ENCODE data around the gene KIF25. TPM values are rescaled to one million over a fixed set of nuclear protein-coding genes. Genes with fewer than 3 reads are reported as not detected.

The KIF25 gene
- total RNA-seq, 1 experiment from 2014 or later, result not detected

DNA sequence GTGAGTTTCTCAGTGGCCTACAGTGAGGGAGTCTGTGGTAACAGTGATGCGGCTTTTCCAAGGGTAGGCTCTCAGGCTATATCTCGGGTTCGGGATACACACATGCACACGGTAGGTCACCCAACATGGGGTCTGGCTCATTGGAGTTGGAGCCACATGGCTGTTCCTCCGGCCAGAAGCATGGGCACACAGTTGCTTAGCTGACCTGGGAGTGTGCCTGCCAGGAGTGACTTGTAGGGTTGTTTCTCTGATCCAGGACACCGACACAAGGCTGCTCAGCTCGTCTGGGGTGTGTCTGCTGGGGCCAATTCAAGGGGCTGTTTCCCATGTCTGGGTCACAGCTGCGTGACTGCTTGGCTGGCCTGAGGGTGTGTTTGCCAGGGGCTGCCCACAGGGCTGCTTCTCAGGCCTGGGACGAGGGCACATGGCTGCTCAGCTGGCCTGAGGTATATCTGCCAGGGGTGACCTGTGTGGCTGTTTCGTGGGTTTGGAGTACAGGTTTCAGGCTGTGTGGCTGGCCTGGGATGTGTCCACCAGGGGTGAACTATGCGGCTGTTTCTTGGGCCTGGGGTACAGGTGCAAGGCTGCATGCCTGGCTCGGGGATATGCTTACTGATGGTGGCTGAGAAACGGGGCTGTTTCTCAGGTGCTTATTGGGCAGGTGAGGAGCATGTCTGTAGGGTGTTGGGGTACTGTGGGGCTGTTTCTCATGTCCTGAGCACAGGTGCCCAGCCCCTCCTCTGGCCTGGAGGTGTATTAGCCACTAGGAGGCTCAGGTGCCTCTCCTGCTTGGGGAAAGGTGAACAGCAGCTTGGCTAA, 15.2 kb downstream of the KIF25 start:
- no peaks in the 10 kb centered on the region for H3K79me2 ChIP-seq (ENCODE audit: low read depth)
- H3K4me3 ChIP-seq, result no peak overlapping the region
- H3K27ac ChIP-seq, result no peak overlapping the region
- H3K4me1 ChIP-seq (replicated peaks; ENCODE audit: insufficient read depth), result peaks cover 9% of the 10 kb centered on the region
- TF ChIP-seq EZH2 (IDR thresholded peaks at IDR 0.05; ENCODE audit: low read depth), result no peak
- TF ChIP-seq, protein P1, sequence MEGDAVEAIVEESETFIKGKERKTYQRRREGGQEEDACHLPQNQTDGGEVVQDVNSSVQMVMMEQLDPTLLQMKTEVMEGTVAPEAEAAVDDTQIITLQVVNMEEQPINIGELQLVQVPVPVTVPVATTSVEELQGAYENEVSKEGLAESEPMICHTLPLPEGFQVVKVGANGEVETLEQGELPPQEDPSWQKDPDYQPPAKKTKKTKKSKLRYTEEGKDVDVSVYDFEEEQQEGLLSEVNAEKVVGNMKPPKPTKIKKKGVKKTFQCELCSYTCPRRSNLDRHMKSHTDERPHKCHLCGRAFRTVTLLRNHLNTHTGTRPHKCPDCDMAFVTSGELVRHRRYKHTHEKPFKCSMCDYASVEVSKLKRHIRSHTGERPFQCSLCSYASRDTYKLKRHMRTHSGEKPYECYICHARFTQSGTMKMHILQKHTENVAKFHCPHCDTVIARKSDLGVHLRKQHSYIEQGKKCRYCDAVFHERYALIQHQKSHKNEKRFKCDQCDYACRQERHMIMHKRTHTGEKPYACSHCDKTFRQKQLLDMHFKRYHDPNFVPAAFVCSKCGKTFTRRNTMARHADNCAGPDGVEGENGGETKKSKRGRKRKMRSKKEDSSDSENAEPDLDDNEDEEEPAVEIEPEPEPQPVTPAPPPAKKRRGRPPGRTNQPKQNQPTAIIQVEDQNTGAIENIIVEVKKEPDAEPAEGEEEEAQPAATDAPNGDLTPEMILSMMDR (conservative IDR thresholded peaks at IDR 0.05), result no peak
- ChIA-PET POLR2A (ENCODE audit: unreplicated experiment) (no interaction called here), CTCF (no interaction called here)
- no peaks in the 10 kb centered on the region for H3K9me2 ChIP-seq (ENCODE audit: insufficient read depth)
- peaks cover 13% of the 10 kb centered on the region for H3F3A ChIP-seq (ENCODE audit: insufficient read depth, low read depth)
- intact Hi-C loops (cut with micrococcal nuclease; ENCODE audit: unreplicated experiment), result no loop called here
- peaks cover 28% of the 10 kb centered on the region for H3K9me3 ChIP-seq (ENCODE audit: insufficient read depth, low read depth)
- DNase-seq, result no peak
- no peak overlapping the region for H2AFZ ChIP-seq
- peaks cover 40% of the 10 kb centered on the region for H3K27me3 ChIP-seq (ENCODE audit: insufficient read depth, low read depth)
- no TSS peak for BruUV-seq (replicated peaks)
- H4K20me1 ChIP-seq (ENCODE audit: insufficient read depth), result no peaks in the 10 kb centered on the region
- no peak overlapping the region for H3K4me2 ChIP-seq
- H3K36me3 ChIP-seq (ENCODE audit: low read depth), result peaks cover 5% of the 10 kb centered on the region; the same call in 1 of the 2 replicates

DNA sequence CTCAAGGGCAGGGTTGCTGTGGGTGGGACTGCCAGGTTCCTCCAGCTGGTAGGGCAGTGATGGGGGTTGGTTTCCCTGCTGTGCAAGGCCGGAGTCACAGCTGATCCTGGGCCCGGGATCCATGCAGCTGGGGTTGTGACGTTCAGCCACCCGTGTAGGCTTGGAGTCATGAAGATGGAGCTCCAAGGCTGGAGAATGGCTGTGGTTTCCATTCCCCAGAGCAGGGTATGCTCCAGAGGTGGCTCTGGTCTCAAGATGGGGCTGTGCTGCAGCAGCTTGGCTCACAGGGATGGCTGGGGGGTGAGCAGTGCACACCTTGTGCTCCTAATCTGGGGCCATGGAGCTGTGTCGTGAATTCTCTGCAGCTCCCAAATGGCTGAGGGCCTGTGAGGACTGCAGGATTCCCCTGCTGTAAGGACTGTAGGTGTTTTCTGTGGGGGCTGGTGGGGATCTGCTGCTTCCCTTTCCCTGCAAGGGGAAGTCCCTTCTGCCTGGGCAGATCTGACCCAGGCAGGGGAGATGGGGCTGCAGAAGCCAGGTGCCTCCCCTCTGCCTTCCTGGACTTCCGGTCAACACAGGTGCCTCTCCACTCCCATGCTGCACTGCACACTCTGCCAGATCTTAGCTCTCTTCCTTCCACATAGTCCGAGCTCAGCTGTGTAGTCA, 15.9 kb downstream of the KIF25 start:
- H3K9me2 ChIP-seq (ENCODE audit: insufficient read depth), result no peaks in the 10 kb centered on the region
- no peak overlapping the region for H3K27ac ChIP-seq
- no TSS peak for BruUV-seq (replicated peaks)
- peaks cover 5% of the 10 kb centered on the region; the same call in 1 of the 2 replicates for H3K36me3 ChIP-seq (ENCODE audit: low read depth)
- H3K4me1 ChIP-seq (replicated peaks; ENCODE audit: insufficient read depth), result peaks cover 3% of the 10 kb centered on the region
- intact Hi-C loops (cut with micrococcal nuclease; ENCODE audit: unreplicated experiment), result no loop called here
- H3K79me2 ChIP-seq (ENCODE audit: low read depth), result no peaks in the 10 kb centered on the region
- peaks cover 28% of the 10 kb centered on the region for H3K9me3 ChIP-seq (ENCODE audit: insufficient read depth, low read depth)
- peaks cover 6% of the 10 kb centered on the region for H3F3A ChIP-seq (ENCODE audit: insufficient read depth, low read depth)
- H3K27me3 ChIP-seq (ENCODE audit: insufficient read depth, low read depth), result peaks cover 48% of the 10 kb centered on the region
- no peak overlapping the region for H2AFZ ChIP-seq
- ChIA-PET POLR2A (ENCODE audit: unreplicated experiment) (no interaction called here), CTCF (no interaction called here)
- no peak overlapping the region for H3K4me2 ChIP-seq
- TF ChIP-seq EZH2 (IDR thresholded peaks at IDR 0.05; ENCODE audit: low read depth), result no peak
- TF ChIP-seq, protein P1 (conservative IDR thresholded peaks at IDR 0.05), result no peak
- DNase-seq, result no peak
- no peaks in the 10 kb centered on the region for H4K20me1 ChIP-seq (ENCODE audit: insufficient read depth)
- H3K4me3 ChIP-seq, result no peak overlapping the region

DNA sequence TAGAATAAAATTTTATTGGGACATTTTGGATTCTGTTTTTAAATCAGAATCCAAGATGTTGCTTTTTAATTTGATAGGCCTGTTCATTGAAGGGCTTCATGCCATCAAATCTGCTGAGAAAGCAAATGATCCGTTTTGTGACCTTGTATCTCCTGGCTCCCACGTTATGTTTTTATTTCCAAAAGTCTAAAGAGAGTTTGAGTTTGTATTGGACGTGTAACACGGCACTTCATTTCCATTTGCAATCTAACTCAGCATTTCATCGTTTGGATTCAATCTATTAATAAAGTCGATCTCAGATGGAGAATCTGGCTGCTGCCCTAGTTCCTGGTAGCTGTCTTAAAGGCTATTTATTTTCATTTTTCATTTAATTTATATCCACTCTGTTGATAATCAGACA, 17.0 kb downstream of the KIF25 start:
- Histone ChIP-seq H3K9me2 (ENCODE audit: insufficient read depth) (no peaks in the 10 kb centered on the region), H3K4me1 (replicated peaks; ENCODE audit: insufficient read depth) (no peaks in the 10 kb centered on the region), H4K20me1 (ENCODE audit: insufficient read depth) (no peaks in the 10 kb centered on the region), H3K9me3 (ENCODE audit: insufficient read depth, low read depth) (peaks cover 25% of the 10 kb centered on the region), H3K36me3 (ENCODE audit: low read depth) (peaks cover 5% of the 10 kb centered on the region; the same call in 1 of the 2 replicates), H3F3A (ENCODE audit: insufficient read depth, low read depth) (no peaks in the 10 kb centered on the region), H3K27ac (no peak overlapping the region), H3K4me2 (no peak overlapping the region), H3K79me2 (ENCODE audit: low read depth) (no peaks in the 10 kb centered on the region), H3K4me3 (no peak overlapping the region), H2AFZ (no peak overlapping the region), H3K27me3 (ENCODE audit: insufficient read depth, low read depth) (peaks cover 58% of the 10 kb centered on the region)
- CTCF ChIA-PET, result no interaction called here
- POLR2A ChIA-PET (ENCODE audit: unreplicated experiment), result no interaction called here
- no peak for DNase-seq
- TF ChIP-seq EZH2 (IDR thresholded peaks at IDR 0.05; ENCODE audit: low read depth), result no peak
- TF ChIP-seq, protein P1 (conservative IDR thresholded peaks at IDR 0.05), result no peak
- intact Hi-C loops (cut with micrococcal nuclease; ENCODE audit: unreplicated experiment), result no loop called here
- no TSS peak for BruUV-seq (replicated peaks)
